Neural crest cell (in vitro differentiated cells): ENCODE measurements around the gene FRMD4A. TPM values are rescaled to one million over a fixed set of nuclear protein-coding genes. Genes with fewer than 3 reads are reported as not detected.

Experiments
- DNase-seq: peaks from one replicate; pipeline ENCODE4 v3.0.0; 2021; ENCODE audit warnings: low read depth, mixed read lengths, low spot score
- H3K27ac Mint-ChIP-seq: one replicate; pipeline ENCODE4 v1.8.0; 2021; ENCODE audit warnings: mild to moderate bottlenecking, mixed read lengths; ENCODE audit not compliant: unreplicated experiment
- H3K27me3 Mint-ChIP-seq: 2 replicates; pipeline ENCODE4 v1.8.0; 2021; ENCODE audit warnings: low read depth, mild to moderate bottlenecking, mixed read lengths
- H3K36me3 Mint-ChIP-seq: 2 replicates; pipeline ENCODE4 v1.8.0; 2021; ENCODE audit warnings: low read depth, mild to moderate bottlenecking, mixed read lengths
- H3K4me1 Mint-ChIP-seq: 2 replicates; pipeline ENCODE4 v1.8.0; 2021; ENCODE audit warnings: mixed read lengths
- H3K4me3 Mint-ChIP-seq: one replicate; pipeline ENCODE4 v1.8.0; 2021; ENCODE audit warnings: mild to moderate bottlenecking, mixed read lengths
- H3K9me3 Mint-ChIP-seq: 2 replicates; pipeline ENCODE4 v1.8.0; 2021; ENCODE audit warnings: mixed read lengths
- CTCF ChIP-seq: fragments of 200-600 bp; sonication (generic); conservative IDR thresholded peaks from 2 replicates; pipeline ENCODE4 v1.5.0; 2021; ENCODE audit warnings: antibody characterized with exemption, mild to moderate bottlenecking
- total RNA-seq: library from RNA; stranded (reverse); gene quantifications from 2 replicates; pipeline ENCODE4 v1.2.1, GENCODE V29; 2021

FRMD4A gene
- total RNA-seq, 1 donor from 2014 or later = 65.3 TPM

GRCh38 chr10:13885238-13885990 is 445.3 kb downstream of the FRMD4A start:
- peak overlapping the region; percentile 62 for H3K4me3 Mint-ChIP-seq
- no peaks in the 10 kb centered on the region for H3K9me3 Mint-ChIP-seq

GRCh38 chr10:13883636-13884444 is 446.9 kb downstream of the FRMD4A start:
- H3K27me3 Mint-ChIP-seq = no peaks in the 10 kb centered on the region
- no peak overlapping the region for H3K27ac Mint-ChIP-seq
- H3K4me1 Mint-ChIP-seq = peaks cover 43% of the 10 kb centered on the region
- no peaks in the 10 kb centered on the region for H3K9me3 Mint-ChIP-seq
- no peak overlapping the region for H3K4me3 Mint-ChIP-seq
- DNase-seq = no peak
- no peaks in the 10 kb centered on the region for H3K36me3 Mint-ChIP-seq
- no peak for TF ChIP-seq CTCF

More at GRCh38 chr10:13885238-13885990, 445.3 kb downstream of the FRMD4A start:
- Mint-ChIP-seq H3K27me3 (no peaks in the 10 kb centered on the region), H3K36me3 (no peaks in the 10 kb centered on the region), H3K27ac (peak overlapping the region; percentile 91), H3K4me1 (peaks cover 59% of the 10 kb centered on the region)
- no peak for TF ChIP-seq CTCF
- DNase-seq = peak; percentile 16

DNA sequence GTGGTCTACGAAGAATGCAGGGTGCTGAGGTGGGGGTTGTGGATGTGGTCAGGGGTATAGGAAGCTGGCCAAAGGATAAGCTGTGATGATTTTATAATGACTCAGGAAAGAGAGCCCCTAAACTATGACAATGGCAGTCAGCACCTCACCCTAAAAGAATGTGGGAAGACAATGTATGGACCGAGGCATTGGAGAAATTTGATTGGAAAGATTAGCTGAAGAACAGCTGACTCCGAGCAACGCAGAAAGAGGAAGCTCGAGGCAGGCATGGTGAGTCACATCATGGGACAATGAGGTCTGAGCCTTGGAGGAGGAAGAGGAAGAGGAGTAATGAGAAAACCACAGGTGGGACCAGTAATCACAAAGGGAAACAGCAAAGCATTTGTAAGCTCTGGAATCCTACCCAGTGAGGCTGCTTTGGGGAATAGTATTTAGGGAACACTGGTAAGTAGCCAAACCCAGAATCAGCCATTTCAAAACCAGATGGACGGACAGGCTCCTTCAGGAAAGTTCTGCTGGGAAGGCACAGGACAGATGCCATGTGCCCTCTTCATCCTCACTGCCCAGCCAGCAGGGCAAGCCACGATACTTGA is 448.5 kb downstream of the FRMD4A start:
- H3K9me3 Mint-ChIP-seq = no peaks in the 10 kb centered on the region
- H3K27me3 Mint-ChIP-seq = no peaks in the 10 kb centered on the region
- no peak overlapping the region for H3K27ac Mint-ChIP-seq
- no peak overlapping the region for H3K4me3 Mint-ChIP-seq
- TF ChIP-seq CTCF = no peak
- no peaks in the 10 kb centered on the region for H3K36me3 Mint-ChIP-seq
- DNase-seq = no peak
- peaks cover 36% of the 10 kb centered on the region for H3K4me1 Mint-ChIP-seq

GRCh38 chr10:13880760-13881159 is 450.0 kb downstream of the FRMD4A start:
- no peak for TF ChIP-seq CTCF
- H3K4me1 Mint-ChIP-seq = peaks cover 24% of the 10 kb centered on the region
- no peaks in the 10 kb centered on the region for H3K9me3 Mint-ChIP-seq
- no peak for DNase-seq
- no peaks in the 10 kb centered on the region for H3K36me3 Mint-ChIP-seq
- H3K27ac Mint-ChIP-seq = no peak overlapping the region
- no peaks in the 10 kb centered on the region for H3K27me3 Mint-ChIP-seq
- no peak overlapping the region for H3K4me3 Mint-ChIP-seq

GRCh38 chr10:13877154-13877909 is 453.4 kb downstream of the FRMD4A start:
- Mint-ChIP-seq H3K36me3 (no peaks in the 10 kb centered on the region), H3K9me3 (no peaks in the 10 kb centered on the region), H3K27ac (no peak overlapping the region), H3K27me3 (no peaks in the 10 kb centered on the region), H3K4me1 (peaks cover 35% of the 10 kb centered on the region), H3K4me3 (no peak overlapping the region)
- DNase-seq = no peak
- no peak for TF ChIP-seq CTCF
